Measurements from ENCODE around the gene MAP3K10. TPM values are rescaled to one million over a fixed set of nuclear protein-coding genes. Genes with fewer than 3 reads are reported as not detected.

The MAP3K10 gene
- total RNA-seq, 1 donor from 2014 or later, result 20.6 TPM

- Mint-ChIP-seq H3K27ac (ENCODE audit: unreplicated experiment) (no peak overlapping the region), H3K9me3 (ENCODE audit: unreplicated experiment) (no peaks in the 10 kb centered on the region), H3K4me3 (ENCODE audit: unreplicated experiment) (no peak overlapping the region), H3K36me3 (ENCODE audit: low read depth, unreplicated experiment) (peaks cover 12% of the 10 kb centered on the region), H3K27me3 (ENCODE audit: unreplicated experiment) (peaks cover 2% of the 10 kb centered on the region), H3K4me1 (ENCODE audit: unreplicated experiment) (peaks cover 2% of the 10 kb centered on the region)
- DNase-seq (ENCODE audit: low spot score), result no peak
- no peak for TF ChIP-seq CTCF (IDR thresholded peaks at IDR 0.05; ENCODE audit: unreplicated experiment)
Observed at GRCh38 chr19:40246292-40247073, 55.3 kb downstream of the MAP3K10 start.

GRCh38 chr19:40247178-40247577 is 56.0 kb downstream of the MAP3K10 start:
- Mint-ChIP-seq H3K27ac (ENCODE audit: unreplicated experiment) (no peak overlapping the region), H3K9me3 (ENCODE audit: unreplicated experiment) (no peaks in the 10 kb centered on the region), H3K4me3 (ENCODE audit: unreplicated experiment) (no peak overlapping the region), H3K36me3 (ENCODE audit: low read depth, unreplicated experiment) (peaks cover 15% of the 10 kb centered on the region), H3K4me1 (ENCODE audit: unreplicated experiment) (no peaks in the 10 kb centered on the region), H3K27me3 (ENCODE audit: unreplicated experiment) (peaks cover 2% of the 10 kb centered on the region)
- DNase-seq (ENCODE audit: low spot score), result no peak
- TF ChIP-seq CTCF (IDR thresholded peaks at IDR 0.05; ENCODE audit: unreplicated experiment), result no peak

GRCh38 chr19:40247735-40248262 is 56.6 kb downstream of the MAP3K10 start:
- H3K4me3 Mint-ChIP-seq (ENCODE audit: unreplicated experiment), result no peak overlapping the region
- peaks cover 21% of the 10 kb centered on the region for H3K36me3 Mint-ChIP-seq (ENCODE audit: low read depth, unreplicated experiment)
- H3K9me3 Mint-ChIP-seq (ENCODE audit: unreplicated experiment), result no peaks in the 10 kb centered on the region
- H3K27ac Mint-ChIP-seq (ENCODE audit: unreplicated experiment), result no peak overlapping the region
- DNase-seq (ENCODE audit: low spot score), result no peak
- no peaks in the 10 kb centered on the region for H3K4me1 Mint-ChIP-seq (ENCODE audit: unreplicated experiment)
- peaks cover 4% of the 10 kb centered on the region for H3K27me3 Mint-ChIP-seq (ENCODE audit: unreplicated experiment)
- TF ChIP-seq CTCF (IDR thresholded peaks at IDR 0.05; ENCODE audit: unreplicated experiment), result no peak

GRCh38 chr19:40249201-40249600 is 58.0 kb downstream of the MAP3K10 start:
- TF ChIP-seq CTCF (IDR thresholded peaks at IDR 0.05; ENCODE audit: unreplicated experiment), result no peak
- Mint-ChIP-seq H3K27me3 (ENCODE audit: unreplicated experiment) (peaks cover 4% of the 10 kb centered on the region), H3K27ac (ENCODE audit: unreplicated experiment) (no peak overlapping the region), H3K4me3 (ENCODE audit: unreplicated experiment) (no peak overlapping the region), H3K4me1 (ENCODE audit: unreplicated experiment) (no peaks in the 10 kb centered on the region), H3K9me3 (ENCODE audit: unreplicated experiment) (no peaks in the 10 kb centered on the region), H3K36me3 (ENCODE audit: low read depth, unreplicated experiment) (peaks cover 26% of the 10 kb centered on the region)
- no peak for DNase-seq (ENCODE audit: low spot score)

- H3K36me3 Mint-ChIP-seq (ENCODE audit: low read depth, unreplicated experiment), result peaks cover 28% of the 10 kb centered on the region
- peak overlapping the region; percentile 65 for H3K4me3 Mint-ChIP-seq (ENCODE audit: unreplicated experiment)
- peaks cover 4% of the 10 kb centered on the region for H3K27me3 Mint-ChIP-seq (ENCODE audit: unreplicated experiment)
- no peaks in the 10 kb centered on the region for H3K4me1 Mint-ChIP-seq (ENCODE audit: unreplicated experiment)
- H3K27ac Mint-ChIP-seq (ENCODE audit: unreplicated experiment), result no peak overlapping the region
- no peak for DNase-seq (ENCODE audit: low spot score)
- TF ChIP-seq CTCF (IDR thresholded peaks at IDR 0.05; ENCODE audit: unreplicated experiment), result no peak
- no peaks in the 10 kb centered on the region for H3K9me3 Mint-ChIP-seq (ENCODE audit: unreplicated experiment)
Observed at GRCh38 chr19:40249781-40250180, 58.6 kb downstream of the MAP3K10 start.

Data from endothelial cell (in vitro differentiated cells).